Measurements from ENCODE around the gene CHM. TPM values are rescaled to one million over a fixed set of nuclear protein-coding genes. Genes with fewer than 3 reads are reported as not detected.

Gene CHM
- total RNA-seq, 1 donor from 2014 or later, result 22.9 TPM

GRCh38 chrX:85836868-85837267, 210.5 kb downstream of the CHM start:
- CTCF ChIA-PET, result no interaction called here
- no peak overlapping the region for H3K4me3 Mint-ChIP-seq
- POLR2A ChIA-PET, result no interaction called here
- no peak for DNase-seq
- peaks cover 2% of the 10 kb centered on the region for H3K27me3 Mint-ChIP-seq
- no peak for ATAC-seq (ENCODE audit: low read depth)
- no peaks in the 10 kb centered on the region for H3K4me1 Mint-ChIP-seq
- TF ChIP-seq CTCF (IDR thresholded peaks at IDR 0.05), result no peak
- intact Hi-C loops (cut with micrococcal nuclease), result no loop called here
- H3K36me3 Mint-ChIP-seq (ENCODE audit: low read depth), result no peaks in the 10 kb centered on the region
- peaks cover 3% of the 10 kb centered on the region for H3K9me3 Mint-ChIP-seq
- no peak overlapping the region for H3K27ac Mint-ChIP-seq

- intact Hi-C loops (cut with micrococcal nuclease), result no loop called here
- TF ChIP-seq CTCF (IDR thresholded peaks at IDR 0.05), result no peak
- Mint-ChIP-seq H3K27me3 (no peaks in the 10 kb centered on the region), H3K4me3 (no peak overlapping the region), H3K9me3 (peaks cover 3% of the 10 kb centered on the region), H3K27ac (no peak overlapping the region), H3K36me3 (ENCODE audit: low read depth) (no peaks in the 10 kb centered on the region), H3K4me1 (no peaks in the 10 kb centered on the region)
- DNase-seq, result no peak
- ChIA-PET CTCF (no interaction called here), POLR2A (no interaction called here)
- no peak for ATAC-seq (ENCODE audit: low read depth)
Measured at GRCh38 chrX:85828771-85829170, 218.6 kb downstream of the CHM start.

- DNase-seq, result no peak
- H3K27ac Mint-ChIP-seq, result no peak overlapping the region
- ChIA-PET POLR2A (no interaction called here), CTCF (no interaction called here)
- no peaks in the 10 kb centered on the region for H3K4me1 Mint-ChIP-seq
- H3K9me3 Mint-ChIP-seq, result peaks cover 12% of the 10 kb centered on the region
- intact Hi-C loops (cut with micrococcal nuclease), result no loop called here
- no peaks in the 10 kb centered on the region for H3K36me3 Mint-ChIP-seq (ENCODE audit: low read depth)
- H3K4me3 Mint-ChIP-seq, result no peak overlapping the region
- no peak for ATAC-seq (ENCODE audit: low read depth)
- no peak for TF ChIP-seq CTCF (IDR thresholded peaks at IDR 0.05)
- H3K27me3 Mint-ChIP-seq, result no peaks in the 10 kb centered on the region
Measured at GRCh38 chrX:85815203-85815751, 232.1 kb downstream of the CHM start.

Other genes with a start within 250 kb of the CHM start
- not detected in 2 replicates for gene DACH2, start 100.9 kb upstream of the CHM start, total RNA-seq

All from activated B cell treated with CpG ODN at 0.5 μM for 24 hours (primary cell).